ENCODE data around the gene LEUTX. TPM values are rescaled to one million over a fixed set of nuclear protein-coding genes. Genes with fewer than 3 reads are reported as not detected.
"Not testable (repeated sequence)": the region's sequence is repeated elsewhere in the genome, so short reads cannot be mapped to it uniquely, and the experiment has no call there.

Gene LEUTX
- total RNA-seq, 1 donor from 2014 or later = not detected

DNA sequence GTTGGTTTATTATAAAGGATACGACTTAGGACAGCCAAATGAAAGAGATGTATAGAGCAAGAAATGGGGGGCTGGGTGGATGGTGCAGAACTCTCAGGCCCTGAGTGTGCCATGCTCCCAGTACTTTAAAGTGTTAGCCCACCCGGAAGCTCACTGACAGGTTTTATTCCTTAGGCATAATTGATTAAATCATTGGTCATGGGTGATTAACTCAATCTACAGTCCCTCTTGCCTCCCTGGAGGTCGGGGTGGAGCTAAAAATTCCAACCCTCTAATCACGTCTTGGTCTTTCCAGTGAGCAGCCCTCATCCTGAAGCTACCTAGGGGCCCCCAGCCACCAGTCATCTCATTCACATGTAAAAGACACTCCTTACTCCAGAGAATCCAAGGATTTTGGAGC, 9.9 kb upstream of the LEUTX start:
- no peak for DNase-seq (ENCODE audit: low read depth)

DNA sequence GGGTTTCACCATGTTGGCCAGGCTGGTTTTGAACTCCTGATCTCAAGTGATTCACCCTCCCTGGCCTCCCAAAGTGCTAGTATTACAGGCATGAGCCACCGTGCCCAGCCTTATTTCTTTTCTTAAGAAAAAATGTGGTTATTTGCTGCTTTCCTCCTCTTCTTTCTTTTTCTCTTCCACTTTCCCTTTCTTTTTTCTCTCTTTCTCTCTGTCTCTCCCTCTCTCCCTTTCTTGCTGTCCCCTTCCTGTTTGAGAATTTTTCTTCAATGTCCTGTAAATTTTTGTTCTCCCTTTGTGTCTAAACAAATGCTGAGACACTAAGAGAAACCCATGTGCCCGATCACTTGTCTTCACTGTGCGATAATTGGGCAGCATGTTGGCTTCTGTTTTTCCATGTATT, 2.2 kb downstream of the LEUTX start:
- no peak for DNase-seq (ENCODE audit: low read depth)

DNA sequence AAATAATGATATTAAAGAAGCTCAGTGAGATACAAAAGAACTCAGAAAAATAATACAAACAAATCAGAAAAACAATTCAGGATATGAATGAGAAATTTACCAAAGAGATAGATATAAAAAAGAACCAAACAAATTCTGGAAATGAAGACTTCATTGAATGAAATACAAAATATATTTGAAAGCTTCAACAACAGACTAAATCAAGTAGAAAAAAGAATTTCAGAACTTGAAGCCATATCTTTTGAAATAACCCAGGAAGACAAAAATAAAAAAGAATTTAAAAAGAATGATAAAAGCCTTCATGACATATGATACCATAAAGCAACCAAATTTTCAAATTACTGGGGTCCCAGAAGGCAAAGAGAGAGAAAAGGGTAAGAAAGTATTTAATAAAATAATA, 9.6 kb downstream of the LEUTX start:
- DNase-seq (ENCODE audit: low read depth) = no peak

DNA sequence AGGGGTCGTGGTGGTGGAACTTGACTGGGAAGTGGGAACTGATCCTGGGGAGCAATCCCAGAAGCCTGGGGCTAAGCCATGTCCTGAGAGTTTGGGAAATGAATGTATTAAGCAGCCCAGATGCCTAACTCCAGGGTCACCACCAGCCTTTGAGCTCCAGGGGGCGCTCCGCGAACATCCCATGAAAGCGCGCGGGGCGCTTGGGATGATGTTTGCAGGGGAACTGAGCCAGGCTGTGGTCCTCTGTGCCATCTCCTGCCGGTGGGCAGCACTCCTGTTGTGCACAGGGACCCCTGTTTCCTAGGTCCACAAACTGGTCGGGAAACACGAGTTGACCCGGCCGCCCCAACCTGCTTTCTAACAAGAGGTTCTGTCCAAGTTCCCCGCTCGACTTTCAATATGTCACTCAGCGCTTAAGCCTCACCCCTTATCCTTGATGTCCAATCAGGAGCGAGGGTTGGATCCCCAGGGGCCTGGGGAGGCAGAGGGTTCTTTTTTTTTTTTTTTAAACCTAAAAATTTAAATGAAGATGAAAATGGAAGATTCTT, 14.4 kb downstream of the LEUTX start:
- DNase-seq (ENCODE audit: low read depth) = peak; percentile 89

DNA sequence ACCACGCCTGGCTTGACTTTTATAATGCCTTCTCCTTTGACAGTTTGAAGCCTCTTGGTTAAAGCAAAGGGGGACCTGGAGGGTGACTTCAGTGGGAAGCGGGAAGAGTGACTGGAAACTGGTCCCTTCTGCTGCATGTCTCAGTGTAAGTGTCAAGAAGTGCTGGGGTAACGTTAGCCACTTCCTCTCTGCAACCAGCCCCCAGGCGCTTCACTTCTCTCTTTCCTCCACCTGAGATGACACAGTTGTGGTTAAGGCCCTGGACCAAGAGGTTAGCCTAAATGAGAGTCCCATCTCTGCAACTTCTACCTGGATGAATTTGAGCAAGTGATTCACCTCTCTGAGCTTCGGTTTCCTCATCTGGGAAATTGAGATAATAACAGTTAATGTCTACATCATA, 16.3 kb downstream of the LEUTX start:
- no peak for DNase-seq (ENCODE audit: low read depth)

DNA sequence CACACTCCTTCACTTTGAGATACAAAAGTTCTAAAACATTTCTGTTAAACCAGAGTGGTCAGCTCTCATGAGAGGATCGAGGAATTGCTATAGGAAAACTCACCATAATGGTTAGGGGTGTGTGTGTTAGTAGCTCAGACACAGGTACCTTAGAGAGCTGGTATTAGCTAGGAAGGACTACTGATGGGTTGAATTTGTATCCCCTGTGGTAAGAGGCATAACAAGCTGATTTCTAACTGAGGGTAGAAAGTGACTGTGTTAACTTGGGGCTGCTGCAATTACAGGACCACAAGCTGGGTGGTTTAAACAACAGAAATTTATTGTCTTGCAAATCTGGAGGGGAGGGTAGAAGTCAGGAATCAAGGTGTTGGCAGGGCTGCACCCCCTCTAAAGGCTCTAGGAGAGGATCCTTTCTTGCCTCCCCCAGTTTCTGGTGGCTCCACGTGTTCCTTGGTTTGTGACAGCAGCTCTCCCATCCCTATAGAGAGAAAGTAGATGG, 17.4 kb downstream of the LEUTX start:
- DNase-seq (ENCODE audit: low read depth) = no peak

DNA sequence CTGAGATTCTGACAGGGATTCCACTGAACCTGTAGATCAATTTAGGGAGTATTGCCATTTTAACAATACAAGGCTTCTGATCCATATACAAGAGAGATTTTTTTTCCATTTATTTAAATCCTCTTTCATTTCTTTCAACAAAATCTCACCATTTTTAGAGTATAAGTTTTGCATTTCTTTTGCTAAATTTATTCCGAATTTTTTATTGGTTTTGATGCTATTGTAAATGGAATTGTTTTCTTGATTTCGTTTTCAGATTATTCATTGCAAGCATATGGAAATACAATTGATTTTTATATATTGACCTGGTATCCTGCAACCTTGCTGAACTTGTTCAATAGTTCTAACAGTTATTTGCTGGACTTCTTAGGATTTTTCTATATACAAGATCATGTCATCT, 18.4 kb downstream of the LEUTX start:
- no peak for DNase-seq (ENCODE audit: low read depth)

DNA sequence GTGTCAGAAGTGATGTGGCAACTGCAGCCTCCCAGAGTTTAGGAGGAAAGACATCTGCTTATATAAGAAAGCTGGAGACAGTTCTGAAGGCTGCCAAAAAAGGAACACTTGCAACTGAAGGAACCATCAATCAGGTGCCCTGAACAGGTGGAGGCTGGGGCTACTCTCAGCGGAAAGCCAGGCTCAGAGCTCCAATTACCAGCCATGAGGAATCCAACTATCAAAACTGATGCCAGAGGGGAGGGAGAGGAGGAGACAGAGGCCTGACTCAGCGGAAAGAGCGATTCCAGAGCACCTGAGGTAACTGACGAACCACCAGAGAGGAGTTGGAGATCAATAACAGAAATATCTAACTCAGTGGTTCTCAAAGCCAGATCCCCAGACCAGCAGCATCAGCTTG, 24.3 kb downstream of the LEUTX start:
- peak; percentile 63 for DNase-seq (ENCODE audit: low read depth)

DNA sequence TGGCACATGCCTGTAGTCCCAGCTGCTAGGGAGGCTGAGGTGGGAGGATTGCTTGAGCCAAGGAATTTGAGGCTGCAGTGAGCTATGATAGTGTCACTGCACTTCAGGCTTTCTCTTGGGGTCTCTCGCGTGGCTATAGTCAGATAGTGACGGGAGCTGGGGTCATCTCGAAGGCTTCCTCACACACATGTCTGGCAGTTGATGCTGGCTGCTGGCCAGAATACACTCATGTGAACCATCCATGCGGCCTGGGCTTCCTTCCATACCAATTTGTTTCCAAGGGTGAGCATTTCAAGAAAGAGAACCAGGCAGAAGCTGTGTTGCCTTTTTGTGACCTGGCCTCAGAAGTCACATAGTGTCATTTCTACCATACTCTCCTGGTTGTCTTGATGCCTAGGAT, 26.4 kb downstream of the LEUTX start:
- DNase-seq (ENCODE audit: low read depth) = no peak

DNA sequence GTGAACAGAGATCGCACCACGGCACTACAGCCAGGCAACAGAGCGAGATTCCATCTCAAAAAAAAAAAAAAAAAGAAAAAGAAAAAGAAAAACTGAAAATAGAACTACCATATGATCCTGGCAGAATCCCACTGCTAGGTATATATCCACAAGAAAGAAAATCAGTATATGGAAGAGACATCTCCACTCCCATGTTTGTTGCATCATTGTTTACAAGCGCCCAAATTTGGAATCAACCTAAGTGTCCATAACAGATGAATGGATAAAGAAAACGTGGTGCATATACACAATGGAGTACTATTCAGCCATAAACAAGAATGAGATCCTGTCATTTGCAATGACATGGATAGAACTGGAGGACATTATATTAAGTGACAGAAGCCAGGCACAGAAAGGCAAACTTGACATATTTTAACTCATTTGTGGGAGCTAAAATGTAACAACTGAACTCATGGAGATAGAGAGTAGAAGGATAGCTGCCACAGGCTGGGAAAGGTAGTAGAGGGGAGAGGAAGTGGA, 29.3 kb downstream of the LEUTX start:
- DNase-seq (ENCODE audit: low read depth) = no peak

DNA sequence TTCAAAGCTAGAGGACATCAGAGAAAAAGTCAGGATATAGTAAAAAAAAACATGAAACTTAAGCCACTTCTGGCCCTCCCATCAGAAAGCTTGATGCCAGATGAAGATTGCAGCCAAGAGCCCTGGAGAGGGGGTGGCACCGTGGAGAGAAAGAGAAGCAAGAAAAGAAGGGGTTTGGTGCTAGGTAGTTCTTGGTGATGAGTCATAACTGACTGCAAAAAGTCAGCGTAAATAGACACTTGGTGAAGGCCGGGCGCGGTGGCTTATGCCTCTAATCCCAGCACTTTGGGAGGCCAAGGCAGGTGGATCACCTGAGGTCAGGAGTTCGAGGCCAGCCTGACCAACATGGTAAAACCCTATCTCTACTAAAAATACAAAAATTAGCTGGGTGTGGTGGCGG, 30.0 kb downstream of the LEUTX start:
- DNase-seq (ENCODE audit: low read depth) = not testable (repeated sequence)

DNA sequence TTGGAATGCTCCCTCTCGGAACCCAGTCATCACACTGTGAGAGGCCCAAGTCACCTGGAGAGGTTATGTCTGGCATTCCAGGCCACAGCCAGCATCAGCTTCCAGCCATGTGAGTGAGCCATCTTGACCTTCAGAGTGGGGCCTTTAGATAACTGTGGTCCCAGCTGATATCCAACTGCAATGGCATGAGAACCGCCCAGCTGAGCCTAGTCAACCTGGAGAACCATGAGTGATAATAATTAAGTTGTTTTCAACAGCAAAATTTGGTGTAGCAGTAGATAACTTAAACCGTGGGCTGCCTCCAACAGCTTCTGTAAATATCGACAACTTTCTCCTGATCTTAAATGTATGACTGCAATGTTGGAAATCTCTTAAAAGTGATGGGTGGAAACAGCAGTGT, 30.7 kb downstream of the LEUTX start:
- DNase-seq (ENCODE audit: low read depth) = no peak

DNA sequence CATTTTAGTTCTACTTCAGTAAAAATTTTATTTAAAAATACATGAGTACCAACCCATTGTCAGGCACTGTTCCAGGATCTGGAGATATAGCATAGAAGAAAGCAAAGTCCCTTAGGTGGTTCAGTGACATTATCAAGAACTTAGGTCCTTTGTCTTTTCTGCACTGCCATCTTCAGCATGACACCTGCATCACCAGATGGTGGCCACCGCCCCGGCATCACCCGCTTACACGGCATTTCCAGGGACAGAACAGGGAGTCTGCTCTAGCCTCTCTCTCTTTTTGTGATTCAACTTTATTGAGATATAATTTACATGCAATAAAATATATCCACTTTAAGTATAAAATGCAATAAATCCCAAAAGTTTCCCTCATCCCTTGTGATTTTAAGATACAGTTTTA, 31.8 kb downstream of the LEUTX start:
- DNase-seq (ENCODE audit: low read depth) = no peak

DNA sequence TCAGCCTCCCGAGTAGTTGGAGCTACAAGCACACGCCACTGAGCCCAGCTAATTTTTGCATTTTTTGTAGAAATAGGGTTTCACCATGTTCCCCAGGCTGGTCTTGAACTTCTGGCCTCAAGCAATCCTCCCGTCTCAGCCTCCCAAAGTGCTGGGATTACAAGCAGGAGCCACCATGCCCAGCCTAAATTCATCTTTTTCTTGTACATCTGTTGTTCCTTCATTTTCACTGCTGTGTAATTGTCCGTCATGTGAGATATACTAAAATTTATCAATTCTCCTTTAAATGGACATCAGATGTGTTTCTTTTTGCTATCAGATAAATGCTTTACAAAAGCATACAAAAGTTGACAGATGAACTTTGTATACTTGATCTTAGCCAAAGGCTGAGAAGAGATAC, 32.4 kb downstream of the LEUTX start:
- no peak for DNase-seq (ENCODE audit: low read depth)

DNA sequence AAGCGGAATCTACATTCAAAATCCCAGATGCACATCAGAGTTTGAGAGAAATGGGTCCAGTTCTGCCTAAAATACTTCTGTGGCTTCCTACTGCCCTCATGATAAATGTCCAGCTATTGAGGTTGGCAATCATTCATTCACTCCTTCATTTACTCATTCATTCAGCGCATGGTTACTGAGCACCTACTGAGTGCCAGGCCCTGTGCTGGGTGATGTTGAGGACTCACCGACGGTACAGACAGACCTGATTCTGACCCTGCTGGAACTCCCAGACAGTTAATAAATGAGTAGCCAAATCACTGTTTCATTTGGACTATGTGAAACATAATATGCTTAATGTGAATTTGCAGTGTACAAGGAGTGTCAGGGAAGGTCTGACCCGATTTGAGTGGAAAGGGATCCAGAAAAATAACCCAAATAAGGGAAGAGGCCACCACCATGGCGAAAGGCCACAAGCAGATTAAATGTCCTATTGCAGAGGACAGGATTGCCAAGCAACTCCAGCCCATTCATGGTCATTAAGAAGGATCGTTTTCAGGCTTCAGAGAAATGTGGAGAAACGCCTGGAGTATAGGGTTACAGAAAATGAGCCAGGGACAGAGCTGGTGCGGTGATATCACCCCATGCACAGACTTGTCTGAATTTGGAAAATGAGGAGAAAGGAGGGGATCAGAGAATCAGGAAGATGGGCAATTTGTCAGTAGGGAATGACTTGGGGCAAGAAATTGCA, 34.8 kb downstream of the LEUTX start:
- DNase-seq (ENCODE audit: low read depth) = peak; percentile 48

DNA sequence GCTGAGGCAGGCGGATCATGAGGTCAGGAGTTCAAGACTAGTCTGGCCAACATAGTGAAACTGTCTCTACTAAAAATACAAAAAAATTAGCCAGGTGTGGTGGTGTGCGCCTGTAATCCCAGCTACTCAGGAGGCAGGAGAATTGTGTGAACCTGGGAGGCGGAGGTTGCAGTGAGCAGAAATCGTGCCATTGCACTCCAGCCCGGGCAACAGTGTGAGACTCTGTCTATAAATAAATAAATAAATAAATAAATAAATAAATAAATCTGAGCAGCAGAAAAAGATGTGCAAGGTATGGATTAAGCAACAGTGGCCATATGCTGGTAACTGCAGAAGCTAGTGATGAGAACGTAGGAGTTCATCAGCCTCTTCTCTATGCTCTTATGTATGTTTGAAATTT, 35.5 kb downstream of the LEUTX start:
- DNase-seq (ENCODE audit: low read depth) = not testable (repeated sequence)

DNA sequence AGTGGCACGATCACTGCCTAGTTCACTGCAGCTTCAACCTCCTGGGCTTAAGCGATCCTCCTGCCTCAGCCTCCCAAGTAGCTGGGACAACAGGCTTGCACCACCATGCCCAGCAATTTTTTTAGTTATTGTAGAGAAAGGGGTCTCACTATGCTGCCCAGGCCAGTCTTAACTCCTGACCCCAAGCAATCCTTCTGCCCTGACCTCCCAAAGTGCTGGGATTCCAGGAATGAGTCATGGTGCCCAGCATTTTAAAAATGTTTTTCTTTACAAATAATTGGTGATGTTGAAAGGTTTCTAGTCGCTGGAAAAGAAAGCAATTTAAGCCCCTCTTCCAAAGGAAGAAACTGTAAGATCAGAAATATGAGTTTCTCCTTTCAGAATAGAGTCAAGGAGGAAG, 35.9 kb downstream of the LEUTX start:
- no peak for DNase-seq (ENCODE audit: low read depth)

DNA sequence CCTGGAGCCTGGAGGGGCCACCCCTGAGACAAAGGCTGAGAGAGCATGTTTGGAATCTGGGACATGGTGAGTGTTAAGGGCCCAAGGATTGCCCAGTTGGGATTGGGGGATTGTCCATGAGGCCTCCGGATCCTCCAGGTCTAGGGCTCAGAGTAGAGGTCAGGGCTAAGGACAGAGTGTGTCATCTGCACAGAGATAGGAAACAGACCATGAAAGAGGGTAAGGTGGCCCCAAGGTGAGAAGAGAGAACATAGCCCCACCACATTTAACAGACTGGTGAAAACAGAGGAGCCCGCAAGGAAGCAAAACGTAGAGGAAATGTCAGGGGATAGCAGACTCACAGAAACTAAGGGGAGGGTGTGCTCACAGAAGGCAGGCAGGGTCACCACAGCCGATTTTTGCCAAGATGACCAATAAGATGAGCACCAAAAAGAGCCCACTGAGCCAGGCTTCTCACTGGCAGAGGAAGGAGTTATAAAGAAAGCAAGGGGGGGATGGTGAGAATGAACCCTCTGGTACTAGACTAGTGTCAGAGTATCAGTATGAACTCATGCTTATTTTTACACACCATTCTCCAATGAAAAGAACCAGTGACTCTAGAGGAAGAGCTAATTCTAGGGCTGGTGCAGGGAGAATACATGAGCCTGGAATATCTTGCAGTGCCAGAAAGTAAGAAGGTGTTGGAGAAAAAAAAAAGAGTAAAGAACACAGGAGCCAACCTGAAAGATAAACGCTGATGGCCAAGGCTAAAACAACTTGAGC, 37.8 kb downstream of the LEUTX start:
- DNase-seq (ENCODE audit: low read depth) = no peak

DNA sequence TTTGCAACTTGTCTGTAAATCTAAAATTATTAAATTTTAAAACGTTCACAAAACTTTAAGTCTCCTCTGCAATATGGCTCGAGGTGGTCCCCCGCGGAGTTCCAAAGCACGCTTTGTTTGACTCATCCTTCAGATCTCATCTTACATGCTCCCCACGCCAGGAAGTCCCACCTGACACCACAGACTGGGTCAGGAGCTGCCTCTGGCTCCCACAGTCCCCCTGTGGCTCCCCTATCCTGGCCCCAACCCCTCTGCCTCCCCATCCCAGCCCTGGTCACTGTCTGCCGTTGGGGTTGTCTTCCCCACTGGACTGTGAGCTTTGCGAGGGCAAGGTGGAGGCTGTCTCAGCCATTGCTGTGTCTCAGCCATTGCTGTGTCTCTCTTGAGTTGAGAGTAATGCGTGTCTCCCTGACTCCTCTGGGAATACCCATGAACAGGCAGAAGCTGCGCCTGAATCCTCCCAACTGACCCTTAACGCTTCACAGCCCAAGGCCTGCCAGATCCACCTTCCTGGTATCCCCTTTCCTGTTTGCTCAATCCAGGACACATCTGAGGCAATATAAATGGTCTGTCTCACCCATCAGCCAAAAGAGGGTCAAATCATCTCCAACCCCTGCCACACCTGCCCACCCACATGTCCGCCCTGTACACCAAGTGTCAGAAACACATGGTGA, 39.4 kb downstream of the LEUTX start:
- no peak for DNase-seq (ENCODE audit: low read depth)

DNA sequence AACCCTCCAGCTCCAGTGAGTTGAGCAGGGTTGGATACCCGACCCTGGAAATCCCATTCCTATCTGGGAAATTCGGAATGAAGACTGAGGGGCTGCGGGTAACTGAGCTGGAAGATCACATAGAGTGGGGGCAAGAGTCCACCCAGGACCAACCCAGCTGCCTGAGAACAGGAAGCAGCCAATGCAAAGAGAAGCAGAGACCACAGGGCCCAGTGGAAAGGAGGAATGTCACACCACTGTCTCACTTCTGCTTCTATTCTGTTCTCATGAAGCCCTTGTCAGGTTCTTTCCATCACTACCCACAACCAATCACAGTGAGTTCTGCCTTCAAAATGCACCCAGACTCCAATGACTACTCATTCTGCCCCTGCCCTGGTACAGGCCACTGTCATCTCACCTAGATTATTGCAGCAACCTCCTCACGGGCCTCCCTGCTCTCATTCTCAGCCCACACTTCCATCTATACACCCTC, 40.0 kb downstream of the LEUTX start:
- no peak for DNase-seq (ENCODE audit: low read depth)

DNA sequence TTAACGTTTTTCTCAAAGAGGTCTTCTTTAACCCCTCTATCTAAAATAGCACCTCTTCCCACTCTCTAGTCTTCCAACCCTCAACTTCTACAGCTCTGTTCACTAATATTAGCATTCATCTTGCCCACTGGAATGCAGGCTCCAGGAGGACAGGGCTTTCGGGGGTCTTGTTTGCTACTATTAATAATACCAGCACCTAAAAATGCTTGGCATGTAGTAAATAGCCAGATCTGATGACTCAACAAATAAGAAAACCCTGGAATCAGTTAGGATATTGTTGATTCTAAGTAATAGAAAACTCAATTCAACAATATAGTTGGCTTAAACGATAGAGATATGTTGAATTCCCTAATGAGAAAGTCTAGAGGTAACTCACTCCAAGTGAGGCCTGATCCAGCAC, 41.1 kb downstream of the LEUTX start:
- DNase-seq (ENCODE audit: low read depth) = no peak

DNA sequence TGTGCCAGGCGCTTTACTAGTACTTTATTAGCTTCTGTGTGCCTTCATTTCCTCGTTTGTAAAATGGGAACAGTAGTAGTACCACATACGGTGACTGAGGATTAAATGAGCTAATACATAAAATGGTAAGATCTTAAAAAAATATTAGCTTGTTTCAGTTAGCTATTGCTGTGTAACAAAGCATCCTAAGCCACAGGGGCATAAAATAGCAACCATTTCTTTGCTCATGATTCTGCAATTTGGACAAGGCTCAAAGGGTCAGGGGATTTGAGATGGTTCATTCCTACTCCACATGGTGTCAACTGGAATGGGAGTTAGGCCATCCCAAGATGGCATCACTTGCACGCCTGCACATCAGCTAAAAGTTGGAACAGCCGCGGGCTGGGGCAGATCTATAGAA, 42.0 kb downstream of the LEUTX start:
- no peak for DNase-seq (ENCODE audit: low read depth)

All from myocyte (in vitro differentiated cells).